HG03457 (cell line): ENCODE data around the gene MGARP.
"Not testable (repeated sequence)": the region's sequence is repeated elsewhere in the genome, so short reads cannot be mapped to it uniquely, and the experiment has no call there.

ENCODE experiments used
- ATAC-seq: cut with Tn5 transposase; IDR thresholded peaks from one replicate; pipeline ENCODE4 v1.9.1; 2021; ENCODE audit warnings: moderate number of reproducible peaks; ENCODE audit not compliant: unreplicated experiment

MGARP gene

DNA sequence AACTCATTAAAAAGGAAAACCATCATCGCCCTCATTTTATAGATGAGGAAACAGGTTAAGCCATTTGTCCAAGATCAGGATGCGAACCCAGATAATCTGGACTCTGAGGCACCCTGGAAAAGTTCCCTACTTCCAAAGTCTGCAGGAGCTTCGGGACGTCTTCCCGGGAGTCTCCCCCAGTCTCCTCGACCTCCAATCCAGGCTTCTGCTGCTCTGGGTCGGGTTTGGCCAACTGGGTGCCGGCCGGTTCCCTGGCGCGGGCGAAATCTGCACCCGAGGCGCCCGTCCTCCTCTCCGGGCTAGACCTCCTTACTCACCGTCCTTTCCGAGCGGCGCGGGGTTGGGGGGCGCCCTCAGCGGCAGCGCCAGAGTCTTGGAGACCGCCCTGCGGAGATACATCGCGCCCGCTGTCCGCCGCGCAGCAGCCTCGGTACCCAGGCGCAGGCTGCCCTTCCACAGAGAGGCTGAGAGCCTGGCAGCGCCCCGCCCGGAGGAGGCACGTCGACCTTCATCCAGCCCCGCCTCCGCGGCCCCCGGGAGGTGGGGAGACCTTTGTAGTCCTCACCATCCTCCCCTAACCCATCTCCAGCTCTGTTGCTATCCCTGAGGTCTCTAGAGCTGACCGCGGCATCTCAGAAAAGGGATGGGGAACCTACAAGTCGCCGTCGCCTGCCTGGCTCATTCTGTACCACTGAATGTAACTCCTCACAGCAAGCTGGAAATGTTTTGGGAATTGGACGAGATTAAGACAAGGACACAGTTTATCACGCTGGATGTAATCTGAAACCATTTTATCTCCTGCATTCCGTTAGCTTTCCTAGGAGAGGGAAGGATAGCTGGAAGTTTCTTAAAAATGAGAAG, at the start of gene MGARP:
TSS of gene MGARP (minus strand) at position 466 of the 861 bp plus-strand sequence. CDS start at position 399, 67 bp downstream.
- no peak for ATAC-seq

DNA sequence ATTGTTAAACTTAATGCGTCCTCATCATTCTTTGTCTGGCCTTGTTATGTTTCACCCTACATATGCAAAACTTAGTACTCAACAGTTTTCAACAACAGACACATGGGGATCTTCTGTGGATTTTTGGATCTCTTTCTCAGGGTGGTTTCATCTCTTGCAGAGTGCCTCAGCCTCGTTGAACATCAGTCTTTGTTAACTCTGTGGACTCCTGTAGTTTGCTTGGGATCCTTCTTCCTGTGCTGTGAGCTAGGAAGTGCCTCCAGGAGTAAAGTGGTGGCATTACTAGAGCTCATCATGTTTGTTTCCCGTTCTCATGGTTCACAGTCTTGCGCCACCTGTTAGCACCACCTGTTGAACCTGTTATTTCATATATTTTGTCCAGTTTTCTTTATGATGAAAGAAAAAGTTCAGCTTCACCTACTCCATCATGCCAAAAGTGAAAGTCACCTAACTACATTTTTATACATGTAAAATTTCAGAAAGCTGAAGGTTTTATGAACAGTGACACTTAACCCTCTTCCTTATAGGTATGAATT, 49.7 kb upstream of the MGARP start:
- no peak for ATAC-seq

DNA sequence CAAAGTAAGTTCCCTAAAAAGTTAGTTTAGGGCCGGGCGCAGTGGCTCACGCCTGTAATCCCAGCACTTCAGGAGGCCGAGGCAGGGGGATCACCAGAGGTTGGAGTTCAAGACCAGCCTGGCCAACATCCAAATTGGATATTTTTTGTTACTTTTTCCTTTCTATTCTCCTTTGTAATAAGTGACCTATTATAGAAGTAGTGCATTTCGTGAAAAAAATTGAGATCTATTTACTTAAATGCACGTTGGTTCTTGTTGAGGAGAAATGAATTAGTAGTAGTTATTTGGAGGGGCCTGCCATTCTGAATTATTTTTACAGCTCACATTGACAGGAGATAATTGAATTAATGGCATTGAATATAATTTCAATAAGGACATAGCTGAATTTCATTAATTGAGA, 44.6 kb upstream of the MGARP start:
- ATAC-seq: no peak

DNA sequence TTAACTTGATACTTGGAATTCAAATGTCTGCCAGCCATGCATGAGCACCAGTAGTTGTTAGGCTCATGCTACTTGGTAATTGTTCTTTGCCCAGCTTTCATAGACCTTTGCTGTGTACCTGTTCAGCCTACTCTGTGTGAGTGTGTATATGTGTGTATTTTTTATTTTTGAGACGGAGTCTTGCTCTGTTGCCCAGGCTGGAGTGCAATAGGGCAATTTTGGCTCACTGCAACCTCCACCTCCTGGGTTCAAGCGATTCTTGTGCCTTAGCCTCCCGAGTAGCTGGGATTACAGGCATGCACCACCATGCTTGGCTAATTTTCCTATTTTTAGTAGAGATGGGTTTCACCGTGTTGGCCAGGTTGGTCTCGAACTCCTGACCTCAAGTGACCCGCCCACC, 42.5 kb upstream of the MGARP start:
- ATAC-seq: not testable (repeated sequence)

DNA sequence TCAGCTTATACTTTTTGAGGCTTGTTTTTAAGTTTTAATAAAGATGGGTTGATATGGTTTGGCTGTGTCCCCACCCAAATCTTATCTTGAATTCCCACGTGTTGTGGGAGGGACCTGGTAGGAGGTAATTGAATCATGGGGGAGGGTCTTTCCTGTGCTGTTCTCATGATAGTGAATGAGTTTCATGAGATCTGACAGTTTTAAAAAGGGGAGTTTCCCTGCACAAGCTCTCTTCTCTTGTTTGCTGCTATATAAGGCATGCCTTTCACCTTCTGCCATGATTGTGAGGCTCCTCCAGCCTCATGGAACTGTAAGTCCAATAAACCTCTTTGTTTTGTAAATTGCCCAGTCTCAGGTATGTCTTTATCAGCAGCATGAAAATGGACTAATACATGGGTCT, 42.0 kb upstream of the MGARP start:
- not testable (repeated sequence) for ATAC-seq

DNA sequence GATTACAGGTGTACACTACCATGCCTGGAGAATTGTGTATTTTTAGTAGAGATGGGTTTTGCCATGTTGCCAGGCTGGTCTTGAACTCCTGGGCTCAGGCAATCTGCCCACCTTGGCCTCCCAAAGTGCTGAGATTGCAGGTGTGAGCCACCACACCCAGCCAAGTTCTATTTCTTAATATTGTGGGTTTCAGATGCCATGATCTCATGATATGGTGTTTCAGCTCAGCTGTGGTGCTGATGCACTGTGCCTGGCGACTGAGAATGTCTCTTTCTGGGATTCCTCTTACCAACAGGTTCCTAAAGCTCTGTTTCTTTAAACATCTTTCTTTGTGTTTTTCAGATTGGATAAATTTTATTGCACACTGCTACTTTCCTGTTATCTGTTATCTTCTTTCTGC, 39.5 kb upstream of the MGARP start:
- no peak for ATAC-seq

DNA sequence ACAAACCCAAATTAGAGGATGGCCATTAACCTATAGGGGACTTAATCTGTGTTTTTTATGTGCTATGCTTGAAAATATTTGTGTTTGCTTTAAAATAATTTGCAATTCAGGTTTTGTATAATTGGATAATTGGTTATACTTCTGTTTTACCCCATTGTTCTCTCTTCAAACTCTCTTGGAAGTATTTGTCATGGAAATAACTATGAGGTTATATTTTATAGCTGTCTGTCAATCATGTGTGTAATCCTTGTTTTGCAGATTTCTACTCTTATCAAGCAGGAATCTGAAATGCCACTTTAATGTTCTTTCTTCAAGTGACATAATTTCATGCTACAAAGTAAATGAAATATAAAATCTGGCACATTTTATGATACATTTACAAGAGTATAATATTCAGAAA, 37.6 kb upstream of the MGARP start:
- ATAC-seq: no peak

DNA sequence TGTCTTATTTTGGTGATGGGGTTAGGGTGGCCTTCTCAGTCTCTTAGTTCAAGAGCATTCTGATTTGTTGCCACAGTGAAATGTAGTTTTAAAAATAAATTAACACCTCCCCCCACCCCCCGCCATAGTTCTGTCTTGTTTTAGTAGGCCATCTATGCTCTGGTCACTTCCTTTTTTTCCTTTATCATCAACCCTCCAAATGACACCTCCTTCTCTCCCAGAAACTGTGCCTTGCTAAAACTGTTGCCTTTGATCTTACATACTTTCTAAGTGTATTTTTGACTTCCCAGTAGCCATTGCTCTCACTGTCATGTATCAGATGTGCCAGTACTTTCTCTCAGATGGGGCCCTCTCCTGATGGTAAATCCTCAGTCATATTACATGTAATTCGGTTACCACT, 36.7 kb upstream of the MGARP start:
- ATAC-seq: no peak

DNA sequence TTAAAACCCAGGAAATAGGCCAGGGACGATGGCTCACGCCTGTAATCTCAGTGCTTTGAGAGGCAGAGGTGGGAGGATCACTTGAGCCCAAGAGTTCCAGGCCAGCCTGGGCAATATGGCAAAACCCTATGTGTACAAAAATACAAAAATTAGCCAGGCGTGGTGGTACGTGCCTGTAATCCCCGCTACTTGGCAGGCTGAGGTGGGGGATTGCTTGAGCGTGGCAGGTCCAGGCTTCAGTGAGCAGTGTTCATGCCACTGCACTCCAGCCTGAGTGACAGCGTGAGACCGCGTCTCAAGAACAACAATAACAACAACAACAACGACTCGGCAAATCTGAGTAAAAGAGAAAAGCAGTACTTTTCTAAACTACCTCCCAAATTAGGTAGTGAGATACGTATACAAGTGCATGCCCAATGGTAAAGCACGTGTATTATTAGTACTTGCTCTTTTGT, 35.2 kb upstream of the MGARP start:
- peak; percentile 48 for ATAC-seq

DNA sequence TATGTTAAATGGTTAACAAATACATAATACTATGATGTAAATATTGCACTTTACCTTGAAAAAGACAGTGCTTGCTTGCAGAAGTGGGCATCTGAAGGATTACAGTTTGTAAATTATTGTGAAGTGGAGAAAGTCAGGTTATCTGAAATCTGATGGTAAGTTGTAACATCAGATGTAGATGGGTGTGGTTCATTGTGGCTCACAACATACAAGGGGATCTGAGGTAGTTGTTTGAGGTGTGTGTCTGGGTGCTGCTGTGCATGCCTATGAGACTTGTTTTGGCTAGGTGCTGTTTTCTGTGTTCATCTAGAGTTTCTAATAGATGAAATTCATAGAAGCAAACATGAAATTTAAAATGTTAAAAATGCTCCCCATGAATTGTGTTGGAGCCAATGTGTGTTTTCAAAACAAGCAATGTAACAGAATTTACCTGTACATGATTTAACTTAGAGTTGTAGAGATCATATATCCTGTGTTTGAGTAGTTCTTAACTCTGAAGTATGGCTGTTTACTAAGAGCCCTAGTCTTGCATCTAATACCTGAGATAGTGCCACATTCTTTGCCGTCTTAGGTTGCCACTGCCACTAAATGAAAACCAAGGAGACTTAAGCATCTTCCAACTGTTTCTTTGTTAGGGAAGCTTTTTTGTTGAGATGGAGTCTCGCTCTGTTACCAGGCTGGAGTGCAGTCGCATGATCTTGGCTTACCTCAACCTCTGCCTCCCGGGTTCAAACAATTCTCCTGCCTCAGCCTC, 34.2 kb upstream of the MGARP start:
- ATAC-seq: no peak

DNA sequence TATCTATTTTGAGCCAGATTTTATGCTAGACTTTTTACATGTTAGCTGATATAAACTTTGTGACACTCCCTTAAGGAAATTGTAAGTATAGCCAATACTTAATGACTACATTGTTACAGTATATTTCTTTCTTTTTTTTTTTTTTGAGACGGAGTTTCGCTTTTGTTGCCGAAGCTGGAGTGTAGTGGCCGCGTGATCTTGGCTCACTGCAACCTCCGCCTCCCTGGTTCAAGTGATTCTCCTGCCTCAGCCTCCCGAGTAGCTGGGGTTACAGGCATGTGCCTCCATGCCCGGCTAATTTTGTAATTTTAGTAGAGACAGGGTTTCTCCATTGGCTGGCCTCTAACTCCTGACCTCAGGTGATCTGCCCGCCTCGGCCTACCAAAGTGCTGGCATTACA, 33.4 kb upstream of the MGARP start:
- ATAC-seq: not testable (repeated sequence)

DNA sequence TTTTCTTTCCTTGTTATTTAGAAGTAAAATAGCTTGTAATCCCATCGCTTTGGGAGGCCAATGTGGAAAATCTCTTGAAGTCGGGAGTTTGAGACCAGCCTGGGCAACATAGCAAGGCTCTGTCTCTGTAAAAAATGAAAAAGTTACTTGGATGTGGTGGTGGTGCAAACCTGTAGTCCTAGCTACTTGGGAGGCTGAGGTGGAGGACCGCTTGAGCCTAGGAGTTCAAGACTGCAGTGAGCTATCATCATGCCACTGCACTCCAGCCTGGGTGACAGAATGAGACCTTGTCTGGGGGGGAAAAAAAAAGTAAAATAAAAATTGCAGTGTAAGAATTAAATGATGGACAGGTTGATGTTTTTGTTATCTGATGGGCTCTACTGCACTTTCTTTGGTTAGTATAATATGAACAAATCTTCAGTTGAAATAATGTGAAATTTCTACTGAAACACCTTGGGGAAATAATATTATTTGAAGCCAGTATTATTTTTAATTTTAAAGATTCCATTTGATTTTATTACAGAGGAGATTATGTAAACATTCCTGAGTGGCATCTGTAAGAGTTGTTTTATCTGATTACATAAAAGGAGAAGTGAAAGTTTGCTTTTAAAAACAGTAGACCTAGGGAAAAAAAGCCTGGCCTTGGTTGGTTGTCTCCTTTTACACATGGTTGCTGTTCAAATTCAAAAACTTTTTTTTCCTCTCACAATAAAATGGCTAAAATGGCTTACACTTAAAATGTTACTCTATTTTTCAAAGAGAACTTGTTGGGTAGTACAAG, 32.7 kb upstream of the MGARP start:
- no peak for ATAC-seq

DNA sequence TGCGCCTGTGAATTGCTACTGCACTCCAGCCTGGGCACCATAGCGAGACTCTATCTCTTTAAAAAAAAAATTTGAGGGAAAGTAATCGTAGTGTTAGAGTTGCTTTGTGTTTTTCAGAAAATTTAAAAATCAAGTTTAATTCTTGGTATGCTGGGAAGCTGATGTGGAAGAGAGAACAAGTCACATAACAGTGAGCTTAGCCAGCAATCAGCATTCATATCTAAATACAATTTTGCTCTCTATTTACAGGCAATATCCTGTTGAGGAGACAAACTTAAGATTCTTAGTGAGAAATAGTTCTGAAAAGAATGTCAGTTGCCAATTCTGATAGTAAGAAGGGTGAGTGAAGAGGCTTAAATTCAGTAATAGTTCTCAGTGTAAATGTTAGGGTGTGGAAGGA, 31.9 kb upstream of the MGARP start:
- ATAC-seq: no peak

DNA sequence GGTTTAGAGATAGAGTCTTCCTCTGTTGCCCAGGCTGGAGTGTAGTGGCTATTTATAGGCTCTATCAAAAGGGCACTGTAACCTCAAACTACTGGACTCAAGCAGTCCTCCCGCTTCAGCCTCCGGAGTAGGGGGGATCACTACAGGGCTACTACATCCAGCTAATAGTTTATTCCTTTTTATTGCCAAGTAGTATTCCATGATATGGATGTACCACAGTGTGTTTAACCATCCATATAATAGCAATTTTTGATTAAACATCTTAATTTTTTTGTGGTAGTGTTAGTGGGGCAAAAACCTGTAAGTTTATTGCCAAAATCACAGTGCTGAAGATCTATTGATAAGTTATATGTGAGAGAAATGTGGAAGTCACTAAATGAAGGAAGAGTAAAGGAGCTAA, 24.9 kb upstream of the MGARP start:
- ATAC-seq: no peak

DNA sequence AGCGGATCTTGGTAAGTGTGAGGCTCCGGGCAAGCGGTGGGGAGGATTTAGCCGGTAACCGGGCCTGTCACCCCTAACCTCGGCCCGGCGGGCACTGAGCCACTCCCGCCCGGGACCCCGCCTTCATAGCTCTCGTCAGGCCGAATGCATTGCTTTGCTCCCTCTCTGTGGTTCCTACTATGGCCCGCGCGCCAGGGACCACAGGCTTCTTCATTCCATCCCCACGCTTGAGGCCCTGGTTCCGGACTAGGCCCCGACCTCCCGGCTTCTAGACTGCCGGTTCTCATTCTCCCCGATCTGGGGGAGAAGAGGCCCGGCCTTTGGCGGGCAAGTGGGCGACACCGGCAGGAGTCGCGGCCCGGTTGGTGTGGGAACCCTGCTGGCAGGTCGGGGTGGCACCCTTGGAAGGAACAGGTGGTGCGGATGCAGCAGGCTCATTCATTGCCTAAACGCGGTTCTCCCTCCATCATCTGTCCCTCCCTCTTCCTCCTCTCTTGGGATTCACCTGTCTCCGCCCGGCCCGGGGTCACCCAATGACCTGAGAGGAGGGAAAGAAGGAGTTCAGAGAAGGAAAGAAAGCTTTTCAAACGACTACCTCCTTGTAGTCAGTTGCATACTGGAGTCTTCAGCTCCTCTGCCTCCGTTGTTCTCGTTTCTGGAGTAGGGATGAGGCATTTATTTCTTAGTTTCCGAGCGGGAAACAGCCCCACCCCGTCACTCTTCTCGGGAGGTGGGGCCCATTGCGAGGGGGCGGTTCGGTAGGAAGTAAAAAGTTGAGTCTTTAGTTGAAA, 22.0 kb upstream of the MGARP start, which contains the start of gene NDUFC1:
TSS of gene NDUFC1 (minus strand) at position 657 of the 791 bp plus-strand sequence. CDS start 6,679 bp downstream, outside the sequence.
- peak; percentile 39 for ATAC-seq

DNA sequence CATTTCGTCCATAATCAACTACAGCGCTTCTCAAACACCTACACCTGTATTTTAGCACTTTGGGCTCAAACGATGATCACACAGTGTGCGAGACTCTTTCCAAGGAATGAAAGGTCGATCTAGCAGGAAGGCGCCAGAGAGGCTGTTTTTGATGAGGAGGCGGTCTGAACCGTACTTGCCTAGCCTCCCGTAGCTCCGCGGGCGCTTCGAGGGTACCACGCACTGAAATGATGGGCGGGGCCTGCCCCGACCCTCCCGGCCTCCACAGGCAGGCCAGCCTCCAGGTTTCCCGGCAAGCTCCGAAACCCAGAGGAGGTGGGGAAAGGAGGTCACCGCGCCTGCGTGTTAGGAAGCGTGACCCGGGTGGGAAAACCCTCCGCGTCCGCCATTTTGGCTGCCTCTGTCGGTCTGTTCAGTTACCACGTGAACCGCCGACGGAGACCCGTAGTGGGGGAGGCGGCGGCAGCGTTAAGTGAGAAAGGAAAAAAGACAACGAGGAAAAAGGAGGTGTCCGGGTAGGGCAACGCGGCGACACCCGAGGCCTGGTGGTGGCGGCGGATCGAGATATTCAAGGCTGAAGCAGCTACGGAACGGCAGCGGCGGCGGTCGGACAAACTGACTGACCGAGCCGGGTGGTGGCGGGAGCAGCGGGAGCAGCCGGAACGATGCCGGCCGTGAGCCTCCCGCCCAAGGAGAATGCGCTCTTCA, 21.2 kb upstream of the MGARP start, which contains the start of gene NAA15:
TSS of gene NAA15 (plus strand) at position 393 of the 708 bp plus-strand sequence. CDS start at position 666, 273 bp downstream.
- peak; percentile 83 for ATAC-seq

DNA sequence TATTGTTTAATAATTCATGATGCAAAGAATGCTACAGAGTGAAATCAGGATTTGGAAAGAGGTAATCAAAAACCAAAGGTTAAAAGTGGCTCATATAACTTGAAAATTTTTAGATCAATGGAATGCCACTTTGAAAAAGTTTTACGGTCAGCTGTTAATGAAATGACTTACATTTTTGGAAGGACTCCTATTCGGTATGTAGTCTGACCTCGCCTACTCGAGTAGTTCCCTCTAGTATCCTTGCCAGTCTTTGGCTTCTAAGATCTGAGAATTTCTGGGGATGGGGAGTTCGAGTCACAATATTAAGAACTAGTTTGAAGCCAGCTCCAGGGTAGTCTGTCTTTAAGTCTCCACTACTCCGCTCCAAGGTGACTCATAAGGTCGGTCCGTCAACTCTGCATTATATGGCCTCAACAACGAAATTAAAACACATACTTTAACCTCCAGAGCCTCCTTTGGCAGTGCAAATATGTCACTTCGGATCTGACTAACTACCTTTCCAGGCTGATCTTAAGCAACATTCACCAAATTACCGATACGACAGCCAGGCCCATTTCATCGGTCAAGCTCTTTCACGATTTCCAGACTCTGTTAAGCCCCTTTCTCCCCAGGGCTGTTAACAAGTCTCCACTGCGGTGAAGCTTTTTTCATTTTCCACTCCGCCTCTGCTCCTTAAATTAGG, 20.5 kb upstream of the MGARP start:
- ATAC-seq: peak; percentile 1

DNA sequence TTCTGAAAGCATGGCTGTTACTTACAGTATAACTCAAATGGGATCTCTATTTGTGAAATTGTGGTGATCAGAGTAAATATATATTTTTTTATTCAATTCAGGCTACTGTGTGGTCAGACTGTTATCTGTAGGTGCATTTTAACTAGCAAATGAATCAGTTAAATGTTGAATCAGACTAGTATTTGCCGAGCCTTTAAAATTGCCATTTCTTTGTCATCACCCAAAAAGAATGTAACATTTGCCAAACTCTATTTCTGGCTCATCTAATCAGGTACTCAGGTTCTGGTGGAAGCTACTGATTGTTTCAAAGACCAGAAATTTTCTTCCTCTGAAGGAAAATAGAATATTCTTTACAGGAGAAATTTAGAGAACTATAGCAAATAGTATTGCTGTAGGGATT, 19.5 kb upstream of the MGARP start:
- ATAC-seq: no peak

DNA sequence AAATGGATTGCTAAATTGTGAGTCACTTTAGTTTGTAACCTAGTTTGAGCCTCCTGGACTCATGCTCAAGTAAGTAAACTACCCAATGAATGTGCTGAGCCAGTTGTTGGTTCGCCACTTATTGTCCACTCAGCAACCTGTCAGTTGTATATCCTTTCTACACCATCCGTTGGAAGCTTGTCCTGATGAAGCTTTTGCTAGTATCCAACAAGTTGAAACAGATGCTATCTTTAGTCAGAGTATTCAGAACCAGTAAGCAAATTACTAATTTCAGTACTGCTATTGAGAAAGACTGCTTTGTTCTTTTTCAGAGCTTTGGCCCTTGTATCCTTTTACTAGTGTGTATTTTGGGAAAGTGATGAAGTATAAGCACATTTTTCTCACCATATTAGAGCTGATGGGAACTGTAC, 17.0 kb upstream of the MGARP start:
- no peak for ATAC-seq
